DND-41 (cell line): ENCODE data around the gene WDR59.

ENCODE experiments used
- CTCF ChIP-seq: IDR thresholded peaks from 2 replicates; pipeline ENCODE4 v1.5.1; 2012; ENCODE audit warnings: borderline replicate concordance, low read length, moderate library complexity, mild to moderate bottlenecking; ENCODE audit not compliant: poor library complexity, severe bottlenecking; ENCODE audit errors: extremely low read depth
- EZH2 ChIP-seq: IDR thresholded peaks from 3 replicates; pipeline ENCODE4 v1.6.1; 2012; ENCODE audit warnings: borderline replicate concordance, low read depth, mild to moderate bottlenecking, moderate library complexity, low read length, inconsistent platforms; ENCODE audit not compliant: severe bottlenecking

- TF ChIP-seq CTCF (no peak), EZH2 (no peak)
Measured at GRCh38 chr16:75019007-75019406, 34.1 kb upstream of the WDR59 start.
